NB4 (cell line): ENCODE results near the gene OLFM1.

Experiments
- POLR2A ChIP-seq: IDR thresholded peaks from 2 replicates; pipeline ENCODE4 v1.6.1; 2011; ENCODE audit warnings: mild to moderate bottlenecking; ENCODE audit not compliant: insufficient read length; ENCODE audit errors: extremely low read depth
- TF ChIP-seq, protein P1 (sequence below): IDR thresholded peaks from one replicate; pipeline ENCODE4 v1.5.1; 2012; ENCODE audit warnings: low read depth, low read length
- TF ChIP-seq, protein P2 (sequence below): IDR thresholded peaks from 2 replicates; pipeline ENCODE4 v1.6.1; 2011; ENCODE audit warnings: low read depth, low read length

GRCh38 chr9:135122316-135122715, 34.8 kb downstream of the OLFM1 start:
- TF ChIP-seq, protein P1, sequence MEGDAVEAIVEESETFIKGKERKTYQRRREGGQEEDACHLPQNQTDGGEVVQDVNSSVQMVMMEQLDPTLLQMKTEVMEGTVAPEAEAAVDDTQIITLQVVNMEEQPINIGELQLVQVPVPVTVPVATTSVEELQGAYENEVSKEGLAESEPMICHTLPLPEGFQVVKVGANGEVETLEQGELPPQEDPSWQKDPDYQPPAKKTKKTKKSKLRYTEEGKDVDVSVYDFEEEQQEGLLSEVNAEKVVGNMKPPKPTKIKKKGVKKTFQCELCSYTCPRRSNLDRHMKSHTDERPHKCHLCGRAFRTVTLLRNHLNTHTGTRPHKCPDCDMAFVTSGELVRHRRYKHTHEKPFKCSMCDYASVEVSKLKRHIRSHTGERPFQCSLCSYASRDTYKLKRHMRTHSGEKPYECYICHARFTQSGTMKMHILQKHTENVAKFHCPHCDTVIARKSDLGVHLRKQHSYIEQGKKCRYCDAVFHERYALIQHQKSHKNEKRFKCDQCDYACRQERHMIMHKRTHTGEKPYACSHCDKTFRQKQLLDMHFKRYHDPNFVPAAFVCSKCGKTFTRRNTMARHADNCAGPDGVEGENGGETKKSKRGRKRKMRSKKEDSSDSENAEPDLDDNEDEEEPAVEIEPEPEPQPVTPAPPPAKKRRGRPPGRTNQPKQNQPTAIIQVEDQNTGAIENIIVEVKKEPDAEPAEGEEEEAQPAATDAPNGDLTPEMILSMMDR: no peak
- no peak for TF ChIP-seq POLR2A
- TF ChIP-seq, protein P2, sequence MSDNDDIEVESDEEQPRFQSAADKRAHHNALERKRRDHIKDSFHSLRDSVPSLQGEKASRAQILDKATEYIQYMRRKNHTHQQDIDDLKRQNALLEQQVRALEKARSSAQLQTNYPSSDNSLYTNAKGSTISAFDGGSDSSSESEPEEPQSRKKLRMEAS: no peak
